GM20431 (cell line): ENCODE data around the gene PGS1.

Experiments used
- in situ Hi-C: fragments of 300-500 bp; cut with MseI, MboI; formaldehyde crosslinking; loops from one replicate; pipeline ENCODE4 v1.15.0; 2020; ENCODE audit warnings: low sequenced_read_pairs; ENCODE audit not compliant: unreplicated experiment

Gene PGS1

DNA sequence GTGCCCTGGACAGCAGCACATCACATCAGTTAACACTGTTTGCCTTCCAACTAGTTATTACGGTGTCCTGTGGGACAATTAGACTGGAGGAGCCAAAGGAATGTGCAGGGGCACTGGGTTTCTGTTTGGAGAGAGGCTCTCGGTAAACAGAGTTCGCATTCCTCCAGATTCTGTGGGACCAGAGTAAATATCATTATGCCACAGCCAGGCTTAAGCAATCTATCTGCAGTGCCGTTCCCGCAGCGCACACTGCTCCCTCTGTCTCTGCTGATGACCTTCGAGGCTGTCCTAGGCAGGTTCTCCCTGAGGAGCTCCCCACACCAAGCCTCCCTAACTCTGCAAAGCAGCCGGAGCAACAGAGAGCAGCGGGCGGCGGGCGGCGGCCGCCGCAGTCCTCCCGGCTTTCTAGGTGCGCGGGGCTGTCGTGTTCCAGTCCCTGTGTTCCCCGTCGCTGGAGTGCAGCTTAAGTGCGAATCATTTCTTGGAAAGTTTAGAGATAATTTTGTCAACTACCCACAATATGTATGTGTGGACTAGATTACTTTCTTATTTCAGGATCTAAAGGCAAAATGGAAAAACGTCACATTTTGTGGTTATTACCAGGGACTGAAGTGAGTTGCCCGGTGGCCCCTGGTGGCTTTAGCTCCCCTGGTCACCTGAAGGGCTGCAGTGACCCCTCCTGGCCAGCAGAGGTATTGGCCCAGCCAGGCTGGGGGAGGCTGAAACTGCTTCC lies 43.3 kb downstream of the PGS1 start:
- in situ Hi-C loops, result no loop called here

DNA sequence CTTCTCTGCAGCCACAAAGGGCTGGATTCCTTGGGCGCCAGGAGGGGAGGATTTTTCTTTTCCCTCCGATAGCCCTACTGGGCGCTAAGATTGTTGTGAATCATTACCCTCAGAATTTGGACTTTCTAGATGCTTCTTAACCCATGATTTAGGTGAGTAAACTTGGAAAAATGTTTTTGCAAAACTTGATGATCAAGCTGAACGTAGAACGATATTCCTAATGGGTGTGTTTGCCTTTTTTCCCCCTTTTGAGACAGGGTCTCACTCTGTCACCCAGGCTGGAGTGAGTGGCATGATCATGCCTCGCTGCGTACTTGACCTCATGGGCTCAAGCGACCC lies 43.8 kb downstream of the PGS1 start:
- in situ Hi-C loops, result no loop called here

DNA sequence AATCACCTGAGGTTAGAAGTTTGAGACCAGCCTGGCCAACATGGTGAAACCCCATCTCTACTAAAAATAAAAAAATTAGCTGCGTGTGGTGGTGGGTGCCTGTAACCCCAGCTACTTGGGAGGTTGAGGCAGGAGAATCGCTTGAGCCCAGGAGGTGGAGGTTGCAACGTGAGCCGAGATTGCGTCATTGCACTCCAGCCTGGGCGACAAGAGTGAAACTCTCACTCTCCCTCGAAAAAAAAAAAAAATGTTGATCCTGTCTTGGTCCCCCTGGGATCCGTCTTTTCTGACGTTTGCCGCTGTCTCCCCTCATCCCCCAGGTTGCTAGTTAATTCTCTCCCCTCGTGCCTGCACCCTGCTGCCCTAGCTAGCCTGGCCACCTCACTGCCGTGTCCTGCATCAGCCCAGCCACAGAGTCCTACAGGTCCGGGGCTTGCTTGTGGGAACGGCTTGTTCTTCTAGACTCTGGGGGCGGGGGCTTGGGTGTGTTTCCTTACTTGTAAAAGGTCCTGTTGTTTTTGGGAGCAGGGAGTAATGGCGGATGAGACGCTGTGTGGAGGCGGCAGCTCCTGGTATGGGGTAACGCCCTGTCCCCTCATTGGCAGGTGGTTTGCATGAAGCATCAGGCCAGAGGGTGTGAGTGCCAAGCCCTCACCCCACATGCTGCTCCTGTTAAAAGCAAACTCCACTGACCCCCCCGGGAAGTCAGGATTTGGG lies 44.6 kb downstream of the PGS1 start:
- in situ Hi-C loops, result no loop called here

DNA sequence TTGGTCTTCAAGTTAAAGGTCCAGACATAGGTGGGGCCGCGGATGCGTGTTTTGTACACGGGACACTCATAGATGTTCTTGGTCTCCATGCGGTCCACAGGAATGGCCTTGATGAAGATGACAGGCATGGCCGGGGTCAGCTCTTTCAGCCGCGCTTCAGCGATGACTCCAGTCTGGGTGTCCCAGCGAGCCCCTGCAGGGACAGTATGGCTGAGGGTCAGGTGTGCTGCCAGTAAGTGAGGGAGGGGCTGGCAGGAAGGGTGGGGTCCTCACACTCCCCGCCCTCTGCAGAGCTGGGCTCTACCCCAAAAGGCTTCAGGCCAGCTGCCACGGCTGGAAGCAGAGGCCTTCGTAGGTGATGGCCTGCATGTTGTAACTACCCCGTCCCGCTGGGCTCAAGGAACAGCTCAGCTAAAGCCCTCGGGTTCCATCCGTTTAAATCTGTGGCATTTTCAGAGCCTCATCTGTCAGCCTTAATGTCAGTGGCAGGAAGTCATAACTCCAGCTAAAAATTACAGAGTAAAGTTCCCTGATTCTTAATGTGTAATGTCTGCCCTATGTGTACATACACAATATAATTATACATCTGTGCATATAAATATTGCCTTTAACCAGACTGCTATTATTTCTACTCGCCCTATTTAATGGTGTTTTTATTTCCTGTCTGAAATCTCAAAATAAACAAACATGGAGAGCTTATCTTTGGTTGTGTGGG lies 45.7 kb downstream of the PGS1 start:
- in situ Hi-C loops, result no loop called here

DNA sequence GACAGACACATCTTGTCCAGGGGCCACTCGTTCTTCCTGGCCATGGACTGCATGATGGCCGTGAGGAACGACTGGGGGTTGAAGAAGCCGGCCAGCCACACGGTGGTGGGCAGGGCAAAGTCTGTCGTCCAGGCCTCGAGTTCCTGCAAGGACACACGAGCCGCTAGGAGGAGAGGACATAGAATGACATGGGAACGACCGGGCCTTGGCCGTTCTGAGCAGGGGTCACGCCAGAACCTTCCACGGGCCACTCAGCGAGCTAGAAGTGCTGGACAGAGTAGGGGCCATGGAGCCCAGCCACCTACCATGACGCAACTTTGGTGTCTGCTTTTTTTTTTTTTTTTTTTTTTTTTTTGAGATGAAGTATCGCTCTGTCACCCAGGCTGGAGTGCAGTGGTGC lies 47.0 kb downstream of the PGS1 start:
- in situ Hi-C loops, result no loop called here

DNA sequence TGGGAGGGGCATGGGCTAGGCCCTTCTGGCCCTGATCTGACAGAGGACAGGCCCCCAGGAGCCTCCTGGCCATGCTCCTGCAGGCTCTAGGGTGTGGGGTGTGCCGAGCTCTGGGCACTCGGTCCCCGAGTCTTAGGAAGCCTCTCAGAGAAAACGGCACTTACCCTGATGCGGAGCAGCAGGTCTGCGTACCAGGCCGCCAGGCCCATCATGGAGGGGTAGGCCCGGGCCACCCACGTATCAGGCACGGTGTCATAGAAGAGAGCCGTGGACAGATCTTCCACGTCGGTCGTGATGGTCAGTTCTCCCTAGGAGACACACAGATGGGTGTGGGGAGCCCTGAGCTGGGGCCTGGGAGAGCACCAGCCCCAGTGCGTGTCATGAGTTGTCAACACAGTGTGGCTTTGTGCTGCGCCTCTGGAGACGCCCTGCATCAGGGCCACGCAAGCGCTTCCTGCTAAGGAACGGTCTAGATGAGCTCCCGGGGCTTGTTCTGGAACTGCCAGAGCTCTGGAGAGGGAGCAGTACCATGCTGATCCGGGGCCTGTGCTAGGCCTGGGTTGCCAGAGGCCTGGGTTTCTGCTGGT lies 47.9 kb downstream of the PGS1 start:
- in situ Hi-C loops, result no loop called here

DNA sequence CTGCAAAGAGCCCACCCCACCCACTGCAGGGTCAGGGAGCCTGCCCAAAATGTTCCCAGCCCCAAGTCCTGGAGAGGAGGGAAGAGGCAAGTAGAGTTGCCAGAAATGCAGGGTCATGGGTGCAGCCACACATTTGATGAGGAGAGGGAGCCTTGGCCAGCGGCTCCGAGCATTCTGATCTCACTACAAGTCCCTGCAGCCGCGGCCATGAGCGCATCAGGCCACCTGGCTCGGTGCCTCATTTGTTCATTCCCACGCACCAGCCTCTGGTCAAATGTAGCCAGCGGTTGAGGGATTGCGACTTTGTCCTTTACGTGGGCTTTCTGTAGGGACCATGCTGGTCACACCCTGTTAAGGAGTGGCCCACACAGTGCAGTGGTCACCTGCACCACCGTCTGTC lies 48.7 kb downstream of the PGS1 start:
- in situ Hi-C loops, result no loop called here

DNA sequence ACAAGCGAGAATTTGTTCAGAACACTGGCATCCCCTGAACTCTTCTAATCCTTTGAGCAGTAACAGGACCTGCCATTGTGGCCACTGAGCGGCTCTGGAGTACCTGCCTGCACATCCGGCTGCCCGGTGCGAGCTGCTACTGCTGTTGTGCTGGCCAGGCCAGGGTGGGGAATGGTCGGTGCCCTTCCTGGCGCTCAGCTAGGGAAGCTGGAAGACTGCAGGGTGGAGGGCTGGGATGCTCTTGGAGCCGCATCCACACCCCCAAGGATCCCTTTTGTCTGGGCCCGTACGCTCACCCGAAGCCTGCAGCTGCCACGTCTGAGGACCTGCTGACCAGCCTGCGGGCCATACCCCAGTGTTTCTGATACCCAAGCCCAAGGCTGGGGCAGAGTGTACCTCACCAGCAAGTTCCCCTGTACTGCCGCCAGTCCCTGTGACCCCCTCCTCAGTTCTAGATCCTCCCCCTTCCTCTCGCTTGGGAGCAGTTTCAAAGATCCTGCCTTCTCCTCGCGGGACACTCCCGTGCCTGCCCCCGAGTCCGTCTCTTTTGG lies 49.7 kb downstream of the PGS1 start:
- in situ Hi-C loops, result no loop called here

DNA sequence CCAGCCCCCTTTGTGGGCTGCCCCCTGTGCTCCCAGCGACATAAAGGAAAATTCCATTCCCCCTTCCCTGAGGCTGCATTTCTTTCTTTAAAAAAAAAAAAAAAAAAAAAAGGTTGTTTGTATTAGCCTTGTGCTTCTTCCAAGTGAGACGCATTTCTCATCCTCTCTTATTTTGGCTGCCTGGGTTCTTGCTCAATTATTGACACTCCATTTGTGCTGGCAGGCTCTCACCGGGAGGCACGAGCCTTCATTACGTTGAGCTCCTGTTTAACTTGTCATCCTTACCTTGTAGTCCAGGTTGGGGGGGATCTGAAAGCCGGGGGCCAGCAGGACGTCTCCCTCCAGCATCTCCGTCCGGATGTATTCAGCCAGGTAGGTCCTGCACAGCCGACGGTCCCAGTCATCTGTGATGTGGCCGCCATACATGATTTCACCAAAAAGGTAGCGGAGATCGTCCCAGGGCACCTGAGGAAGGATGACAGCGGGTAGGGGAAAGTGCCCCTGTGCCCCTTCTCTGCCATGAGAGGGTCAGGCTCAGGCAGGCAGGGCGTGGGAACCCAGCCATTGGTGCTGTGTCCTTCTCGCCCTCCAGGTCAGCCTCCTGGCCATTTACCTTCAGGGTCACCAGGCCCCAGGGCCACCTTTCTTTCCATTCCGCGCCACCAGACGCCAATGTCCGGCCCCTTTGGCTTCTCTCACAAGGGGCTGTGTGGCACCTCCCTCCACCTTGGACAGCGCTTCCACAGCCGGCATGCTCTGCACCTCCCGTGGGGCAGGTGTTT lies 50.6 kb downstream of the PGS1 start:
- in situ Hi-C loops, result no loop called here

DNA sequence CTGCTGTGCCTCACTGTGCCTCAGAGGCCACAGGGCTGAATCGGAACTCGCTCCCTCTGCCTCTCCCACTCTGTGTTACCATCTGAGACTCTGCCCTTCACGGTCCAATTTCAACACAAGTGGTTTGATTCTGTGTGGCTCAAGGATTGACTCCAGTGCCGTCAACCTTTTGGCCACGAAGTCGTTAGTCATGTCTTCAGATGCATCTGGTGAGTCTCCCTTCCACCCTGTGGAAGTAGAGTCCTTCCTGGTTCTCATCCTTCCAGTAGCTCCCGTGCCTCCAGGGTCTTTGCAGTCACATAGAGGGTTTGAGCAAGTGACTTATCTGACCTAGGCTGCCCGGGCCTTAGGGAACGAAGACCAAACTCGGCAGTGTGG lies 51.2 kb downstream of the PGS1 start:
- in situ Hi-C loops, result no loop called here

DNA sequence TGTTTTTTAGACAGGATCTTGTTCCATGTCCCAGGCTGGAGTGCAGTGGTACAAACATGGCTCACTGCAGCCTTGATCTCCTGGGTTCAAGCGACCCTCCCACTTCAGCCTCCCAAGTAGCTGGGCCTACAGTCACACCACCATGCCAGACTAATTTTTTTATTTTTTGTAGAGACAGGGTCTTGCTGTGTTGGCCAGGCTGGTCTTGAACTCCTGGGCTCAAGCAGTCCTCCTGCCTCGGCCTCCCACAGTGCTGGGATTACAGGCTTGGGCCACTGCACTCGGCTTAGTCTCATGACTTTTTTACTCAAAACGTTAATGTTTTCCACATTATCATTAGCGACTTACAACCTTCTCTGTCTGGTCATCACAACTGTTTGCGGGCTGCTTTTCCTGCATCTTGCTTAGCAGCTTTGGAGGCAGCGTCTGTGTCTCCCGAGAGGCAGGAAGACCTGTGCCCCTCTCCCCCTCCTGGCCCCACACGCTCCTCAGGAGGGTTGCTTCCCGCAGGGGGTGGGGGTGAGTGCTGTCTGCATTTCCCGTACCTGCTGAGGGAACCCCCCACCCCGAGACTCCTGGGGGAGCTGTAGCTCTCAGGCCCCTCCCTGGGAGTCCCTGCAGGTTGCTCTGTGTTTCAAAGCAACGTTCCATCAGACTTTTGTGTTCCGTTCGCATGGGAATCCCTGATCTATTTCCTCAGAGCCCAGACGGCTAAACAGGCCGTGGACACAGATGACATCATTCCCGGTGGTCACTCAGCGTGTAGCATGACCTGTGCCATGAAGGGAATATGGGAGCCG lies 52.6 kb downstream of the PGS1 start:
- in situ Hi-C loops, result no loop called here

DNA sequence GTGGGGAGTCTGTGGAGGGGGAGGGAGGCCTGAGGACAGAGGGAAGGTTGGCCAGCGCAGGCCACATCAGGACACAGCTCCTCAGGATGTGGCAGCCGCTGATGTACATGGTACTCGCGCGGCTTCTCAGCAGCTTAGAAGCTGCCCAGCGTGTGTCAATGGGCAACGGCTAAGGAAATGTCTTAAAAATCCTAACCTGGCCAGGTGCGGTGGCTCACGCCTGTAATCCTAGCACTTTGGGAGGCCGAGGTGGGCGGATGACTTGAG lies 53.2 kb downstream of the PGS1 start:
- in situ Hi-C loops, result no loop called here

DNA sequence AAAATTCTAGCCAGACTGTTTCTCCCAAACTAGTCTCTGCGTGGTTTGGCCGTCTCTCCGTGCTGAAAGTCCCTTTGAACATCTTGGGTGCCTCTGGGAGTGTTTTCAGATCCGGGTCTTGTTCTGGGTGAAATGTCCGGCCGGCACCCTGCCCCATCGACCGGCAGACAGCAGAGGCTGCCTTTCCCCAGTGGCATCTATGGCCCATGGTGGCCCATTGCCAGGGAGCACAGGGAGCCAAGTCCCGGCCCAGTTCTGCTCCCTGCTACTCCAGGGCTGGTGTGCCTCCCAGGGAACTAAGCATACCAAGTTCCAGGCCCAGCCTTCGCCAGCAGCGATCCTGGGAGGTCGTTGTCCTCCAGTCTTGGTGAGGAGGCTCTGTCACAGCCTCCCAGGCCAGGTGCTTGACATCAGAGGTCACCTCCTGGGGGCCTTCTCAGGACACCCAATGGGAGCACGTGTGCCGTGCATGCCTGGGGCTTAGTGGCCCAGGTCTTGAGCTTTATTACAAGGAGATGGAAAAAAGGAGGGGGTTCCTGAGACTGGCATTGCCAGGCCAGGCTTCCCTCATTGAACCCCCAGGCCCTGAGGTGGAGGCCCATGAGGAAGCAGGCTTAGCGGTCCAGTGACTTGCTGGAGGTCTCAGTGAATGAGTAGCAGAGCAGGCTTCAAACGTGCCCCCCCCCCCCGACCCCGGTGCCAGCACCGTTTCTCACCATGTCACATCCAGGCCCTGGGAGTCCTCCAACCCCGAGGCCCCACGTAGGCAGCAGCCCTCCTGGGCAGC lies 54.0 kb downstream of the PGS1 start:
- in situ Hi-C loops, result no loop called here

DNA sequence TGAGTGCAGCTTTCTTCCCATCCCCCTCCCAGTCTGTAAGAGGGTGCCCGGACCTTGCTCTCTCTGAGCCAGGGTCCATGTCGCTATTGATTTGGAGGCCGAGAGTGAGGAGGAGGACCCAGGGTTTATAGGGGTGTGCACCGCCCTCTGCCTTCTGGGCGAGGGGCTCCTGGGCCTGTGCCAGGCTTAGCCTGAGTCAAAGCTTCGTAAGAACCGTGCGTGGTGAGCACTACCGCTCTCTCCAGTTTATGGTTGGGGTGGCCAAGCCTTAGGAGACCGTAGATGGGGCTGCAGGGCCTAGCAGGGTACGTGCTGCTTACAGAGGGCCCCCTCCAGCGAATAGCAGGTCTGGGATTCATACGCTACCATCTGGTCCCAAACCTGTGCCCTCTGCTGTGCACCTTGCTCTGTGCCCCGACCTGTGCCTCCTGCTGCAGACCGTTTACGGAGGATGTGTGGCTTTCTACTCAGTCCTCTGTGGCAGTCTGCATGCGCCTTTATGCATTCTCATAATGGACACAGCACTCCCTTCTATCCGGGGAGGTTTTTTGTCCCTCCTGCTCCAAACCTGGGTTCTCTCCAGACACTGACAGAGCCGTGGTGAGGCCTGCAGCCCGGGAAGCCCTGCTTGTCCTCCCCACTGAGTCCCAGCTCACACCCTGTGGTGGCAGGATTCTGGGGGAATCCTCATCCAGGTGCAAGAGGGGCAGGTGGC lies 54.7 kb downstream of the PGS1 start:
- in situ Hi-C loops, result no loop called here

DNA sequence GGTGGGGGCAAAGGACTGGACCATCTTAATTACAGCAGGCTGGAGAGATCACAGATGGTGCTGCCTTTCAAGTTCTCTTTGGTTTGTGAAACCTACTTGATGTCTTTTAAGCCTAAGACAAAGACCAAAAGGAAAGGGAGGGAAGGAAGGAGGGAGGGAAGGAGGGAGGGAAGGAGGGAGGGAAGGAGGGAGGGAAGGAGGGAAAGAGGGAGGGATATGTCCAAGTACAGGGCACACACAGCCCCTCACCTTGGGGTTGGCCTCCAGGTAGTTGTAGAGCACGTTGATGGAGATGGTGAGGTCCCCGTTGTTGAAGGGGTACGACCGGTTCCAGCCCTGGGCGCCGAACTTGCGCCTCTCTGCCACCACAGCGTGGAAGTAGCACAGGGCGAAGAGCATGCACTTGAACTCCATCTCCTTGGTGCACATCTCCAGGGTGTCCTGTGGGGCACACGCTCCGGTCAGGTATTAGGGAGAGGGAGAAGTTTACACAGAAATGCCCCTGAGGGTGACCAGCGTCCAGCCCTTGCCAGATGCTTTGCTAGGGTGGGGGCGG lies 55.4 kb downstream of the PGS1 start:
- in situ Hi-C loops, result no loop called here

DNA sequence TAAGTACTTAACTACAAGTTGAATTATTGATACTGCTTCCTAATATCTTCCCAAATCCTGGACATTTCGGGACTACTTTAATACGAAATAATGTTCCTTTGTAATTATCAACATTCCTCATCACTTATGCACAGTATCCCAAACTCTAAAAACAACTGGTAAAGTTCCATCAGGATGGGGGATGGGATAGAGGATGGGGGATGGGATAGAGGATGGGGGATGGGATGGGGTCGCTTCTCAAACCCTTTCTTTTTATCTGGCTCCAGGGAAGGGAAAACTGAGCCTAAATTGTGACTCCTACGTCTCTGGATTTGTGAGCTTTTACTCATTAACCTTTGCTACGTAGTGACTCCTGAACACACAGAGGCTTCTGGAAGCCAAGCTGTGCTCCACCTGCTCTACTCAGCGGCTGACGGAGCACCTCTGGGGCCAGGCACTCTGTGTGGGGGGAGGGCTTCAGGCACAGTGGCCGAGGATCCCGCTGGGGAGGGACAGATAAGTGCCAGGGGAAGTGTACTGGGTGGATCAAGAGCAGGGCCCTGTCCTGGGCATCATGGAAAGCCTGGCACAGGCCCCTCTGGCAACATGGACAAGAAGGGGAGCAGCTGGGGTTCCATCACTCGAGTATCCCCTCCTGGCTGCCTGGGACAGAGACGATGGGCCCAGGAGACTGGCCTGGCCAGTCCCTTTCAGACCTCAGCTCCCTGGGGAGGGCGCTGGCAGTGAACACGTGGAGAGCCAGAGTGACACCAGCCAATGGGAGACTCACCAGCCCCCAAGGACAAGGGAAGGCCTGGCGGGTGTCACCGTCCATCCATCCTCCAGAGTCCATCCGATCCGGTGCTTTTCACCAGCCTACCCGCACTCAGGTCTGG lies 56.2 kb downstream of the PGS1 start:
- in situ Hi-C loops, result no loop called here
